NCI-H1048 (cell line): ENCODE results near the gene ALPL.
"Not testable (repeated sequence)": the region's sequence is repeated elsewhere in the genome, so short reads cannot be mapped to it uniquely, and the experiment has no call there.

Experiments
- DNase-seq: peaks from one replicate; lab custom pipeline; 2025; lab: John Stamatoyannopoulos, UW

ALPL gene

GRCh38 chr1:21559788-21560567 lies 50.8 kb downstream of the ALPL start:
- DNase-seq: no peak

GRCh38 chr1:21560916-21561638 lies 51.9 kb downstream of the ALPL start:
- no peak for DNase-seq

GRCh38 chr1:21562896-21563295 lies 53.7 kb downstream of the ALPL start:
- DNase-seq: no peak

GRCh38 chr1:21563971-21564370 lies 54.7 kb downstream of the ALPL start:
- no peak for DNase-seq

GRCh38 chr1:21564521-21565095 lies 55.4 kb downstream of the ALPL start:
- DNase-seq: no peak

- no peak for DNase-seq
Observed at GRCh38 chr1:21565285-21565684, 56.1 kb downstream of the ALPL start.

- not testable (repeated sequence) for DNase-seq
Observed at GRCh38 chr1:21566361-21566760, 57.1 kb downstream of the ALPL start.

GRCh38 chr1:21567241-21568005 lies 58.2 kb downstream of the ALPL start:
- no peak for DNase-seq

GRCh38 chr1:21568006-21568746 lies 59.0 kb downstream of the ALPL start:
- DNase-seq: no peak

GRCh38 chr1:21568809-21569385 lies 59.7 kb downstream of the ALPL start:
- no peak for DNase-seq

GRCh38 chr1:21569820-21570527 lies 60.8 kb downstream of the ALPL start:
- no peak for DNase-seq

- no peak for DNase-seq
Observed at GRCh38 chr1:21570528-21570875, 61.3 kb downstream of the ALPL start.

GRCh38 chr1:21570885-21571284 lies 61.7 kb downstream of the ALPL start:
- DNase-seq: no peak

GRCh38 chr1:21572221-21572620 lies 63.0 kb downstream of the ALPL start:
- no peak for DNase-seq

GRCh38 chr1:21572735-21573277 lies 63.6 kb downstream of the ALPL start:
- no peak for DNase-seq

- no peak for DNase-seq
Observed at GRCh38 chr1:21573475-21573874, 64.3 kb downstream of the ALPL start.

GRCh38 chr1:21573971-21574465 lies 64.8 kb downstream of the ALPL start:
- no peak for DNase-seq

GRCh38 chr1:21574466-21575151 lies 65.4 kb downstream of the ALPL start:
- DNase-seq: no peak

- DNase-seq: no peak
Observed at GRCh38 chr1:21575351-21575942, 66.2 kb downstream of the ALPL start.
